LHCN-M2 (cell line): ENCODE data around the gene USP4. TPM values are rescaled to one million over a fixed set of nuclear protein-coding genes. Genes with fewer than 3 reads are reported as not detected.
"Not testable (repeated sequence)": the region's sequence is repeated elsewhere in the genome, so short reads cannot be mapped to it uniquely, and the experiment has no call there.

Source experiments
- DNase-seq: peaks from one replicate; pipeline ENCODE4 v3.0.0-alpha.2; 2012; ENCODE audit warnings: low read depth
- polyA plus RNA-seq: library from polyadenylated mRNA; unstranded; fragments of >200 nt; gene quantifications from one replicate; pipeline ENCODE4 v1.2.1, GENCODE V29; 2012; ENCODE audit warnings: missing spikeins
- total RNA-seq: library from RNA; depleted of rRNA; stranded (reverse); fragments of >200 nt; gene quantifications from 2 replicates; pipeline ENCODE4 v1.2.3, GENCODE V29; 2014; rRNA removed

The USP4 gene
- total RNA-seq, result 8.5 and 11.0 TPM in 2 replicates
- 37.8 TPM for polyA plus RNA-seq

- peak; percentile 87 for DNase-seq
Observed at GRCh38 chr3:49339941-49340800, at the start of gene USP4. Gene USP4, minus strand, starts transcription at chr3:49340053. Its CDS starts 29 bp downstream, at chr3:49340024.

GRCh38 chr3:49389297-49389696, 49.4 kb upstream of the USP4 start:
- DNase-seq, result no peak

GRCh38 chr3:49388289-49388820, 48.5 kb upstream of the USP4 start:
- DNase-seq, result no peak

GRCh38 chr3:49387721-49388120, 47.9 kb upstream of the USP4 start:
- peak; percentile 82 for DNase-seq

- no peak for DNase-seq
Observed at GRCh38 chr3:49386056-49386756, 46.4 kb upstream of the USP4 start.

GRCh38 chr3:49385617-49386016, 45.8 kb upstream of the USP4 start:
- DNase-seq, result no peak

- no peak for DNase-seq
Observed at GRCh38 chr3:49383387-49383786, 43.5 kb upstream of the USP4 start.

- DNase-seq, result peak; percentile 87
Observed at GRCh38 chr3:49378249-49378895, 38.5 kb upstream of the USP4 start.

GRCh38 chr3:49377483-49377882, 37.6 kb upstream of the USP4 start:
- peak; percentile 19 for DNase-seq

- DNase-seq, result no peak
Observed at GRCh38 chr3:49371946-49372345, 32.1 kb upstream of the USP4 start.

GRCh38 chr3:49370585-49371290, 30.9 kb upstream of the USP4 start:
- DNase-seq, result no peak

GRCh38 chr3:49362561-49362960, 22.7 kb upstream of the USP4 start:
- no peak for DNase-seq

- peak; percentile 75 for DNase-seq
Observed at GRCh38 chr3:49359623-49360022, 19.8 kb upstream of the USP4 start.

- DNase-seq, result no peak
Observed at GRCh38 chr3:49358884-49359225, 19.0 kb upstream of the USP4 start.

- DNase-seq, result peak; percentile 96
Observed at GRCh38 chr3:49358217-49358883, 18.5 kb upstream of the USP4 start, which contains the start of gene GPX1. Gene GPX1, minus strand, starts transcription at chr3:49358353. Its CDS starts 75 bp downstream, at chr3:49358278.

GRCh38 chr3:49357443-49358216, 17.8 kb upstream of the USP4 start:
- DNase-seq, result peak; percentile 90

GRCh38 chr3:49357095-49357442, 17.2 kb upstream of the USP4 start:
- DNase-seq, result not testable (repeated sequence)

- DNase-seq, result no peak
Observed at GRCh38 chr3:49352890-49353421, 13.1 kb upstream of the USP4 start.

- no peak for DNase-seq
Observed at GRCh38 chr3:49352281-49352680, 12.4 kb upstream of the USP4 start.

GRCh38 chr3:49351521-49352011, 11.7 kb upstream of the USP4 start:
- peak; percentile 86 for DNase-seq
